ENCODE measurements around the gene POGLUT2.
A peak's percentile ranks its signal among the peaks of the same experiment; 100 is the strongest.

The POGLUT2 gene

DNA sequence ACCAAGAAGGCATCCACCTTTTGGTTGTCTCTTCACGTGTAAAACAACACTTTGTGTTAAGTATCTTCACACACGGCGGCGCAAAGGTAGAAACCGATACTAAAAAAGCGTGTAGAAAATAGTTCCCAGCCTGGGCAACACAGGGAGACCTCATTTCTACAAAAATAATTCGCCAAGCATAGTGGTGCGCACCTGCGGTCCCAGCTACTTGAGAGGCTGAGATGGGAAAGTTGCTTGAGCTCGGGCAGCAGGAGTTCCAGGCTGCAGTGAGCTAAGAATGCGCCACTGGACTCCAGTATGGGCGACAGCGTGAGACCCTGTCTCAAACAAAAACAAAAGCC is 46.5 kb upstream of the POGLUT2 start:
- H3K4me3 ChIP-seq (ENCODE audit: low read depth, low read length), result peak overlapping the region; percentile 92
- peak overlapping the region; percentile 82 for H3K4me2 ChIP-seq (ENCODE audit: low read length)
- no peaks in the 10 kb centered on the region for H3K9me3 ChIP-seq (ENCODE audit: control insufficient read depth, low read length)
- peak overlapping the region; percentile 79 for H2AFZ ChIP-seq
- no peaks in the 10 kb centered on the region for H3K27me3 ChIP-seq (ENCODE audit: control insufficient read depth, insufficient read depth, low read length)
- TF ChIP-seq, protein P1, sequence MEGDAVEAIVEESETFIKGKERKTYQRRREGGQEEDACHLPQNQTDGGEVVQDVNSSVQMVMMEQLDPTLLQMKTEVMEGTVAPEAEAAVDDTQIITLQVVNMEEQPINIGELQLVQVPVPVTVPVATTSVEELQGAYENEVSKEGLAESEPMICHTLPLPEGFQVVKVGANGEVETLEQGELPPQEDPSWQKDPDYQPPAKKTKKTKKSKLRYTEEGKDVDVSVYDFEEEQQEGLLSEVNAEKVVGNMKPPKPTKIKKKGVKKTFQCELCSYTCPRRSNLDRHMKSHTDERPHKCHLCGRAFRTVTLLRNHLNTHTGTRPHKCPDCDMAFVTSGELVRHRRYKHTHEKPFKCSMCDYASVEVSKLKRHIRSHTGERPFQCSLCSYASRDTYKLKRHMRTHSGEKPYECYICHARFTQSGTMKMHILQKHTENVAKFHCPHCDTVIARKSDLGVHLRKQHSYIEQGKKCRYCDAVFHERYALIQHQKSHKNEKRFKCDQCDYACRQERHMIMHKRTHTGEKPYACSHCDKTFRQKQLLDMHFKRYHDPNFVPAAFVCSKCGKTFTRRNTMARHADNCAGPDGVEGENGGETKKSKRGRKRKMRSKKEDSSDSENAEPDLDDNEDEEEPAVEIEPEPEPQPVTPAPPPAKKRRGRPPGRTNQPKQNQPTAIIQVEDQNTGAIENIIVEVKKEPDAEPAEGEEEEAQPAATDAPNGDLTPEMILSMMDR (IDR thresholded peaks at IDR 0.05), result no peak
- peak overlapping the region; percentile 94 for H3K27ac ChIP-seq
- peaks cover 11% of the 10 kb centered on the region for H3K79me2 ChIP-seq
- no peaks in the 10 kb centered on the region for H3K36me3 ChIP-seq (ENCODE audit: control insufficient read depth, insufficient read depth, low read length)
- H3K4me1 ChIP-seq, result no peaks in the 10 kb centered on the region
- H3K9ac ChIP-seq, result peak overlapping the region; percentile 77

- Histone ChIP-seq H3K79me2 (no peaks in the 10 kb centered on the region), H3K36me3 (ENCODE audit: control insufficient read depth, insufficient read depth, low read length) (no peaks in the 10 kb centered on the region), H3K4me1 (no peaks in the 10 kb centered on the region), H3K9me3 (ENCODE audit: control insufficient read depth, low read length) (no peaks in the 10 kb centered on the region), H3K27me3 (ENCODE audit: control insufficient read depth, insufficient read depth, low read length) (no peaks in the 10 kb centered on the region), H3K9ac (no peak overlapping the region), H2AFZ (no peak overlapping the region), H3K27ac (no peak overlapping the region), H3K4me2 (ENCODE audit: low read length) (no peak overlapping the region), H3K4me3 (ENCODE audit: low read depth, low read length) (no peak overlapping the region)
- TF ChIP-seq, protein P1 (IDR thresholded peaks at IDR 0.05), result no peak
Measured at GRCh38 chr13:102839462-102839861, 40.7 kb upstream of the POGLUT2 start.

DNA sequence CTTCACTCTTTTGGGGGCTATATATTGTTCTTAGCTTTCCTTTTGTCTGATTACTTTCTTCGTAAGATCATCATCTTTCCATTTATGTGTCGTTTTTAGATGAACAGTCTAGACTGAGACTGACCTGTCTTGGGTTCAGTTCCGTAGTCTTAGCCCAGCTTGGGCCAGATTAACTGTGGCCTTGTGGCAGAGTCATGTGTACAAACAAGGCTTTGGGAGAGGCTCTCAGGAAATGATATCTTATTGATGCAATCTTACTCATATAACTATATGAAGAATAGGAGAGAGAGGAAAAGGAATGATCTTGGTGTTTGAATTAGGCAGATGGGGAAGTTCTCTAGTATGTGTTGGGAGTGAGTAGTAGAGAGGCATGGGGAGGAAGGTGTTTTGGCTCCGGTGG is 40.2 kb upstream of the POGLUT2 start:
- Histone ChIP-seq H3K9ac (no peak overlapping the region), H3K4me3 (ENCODE audit: low read depth, low read length) (no peak overlapping the region), H3K79me2 (no peaks in the 10 kb centered on the region), H3K4me2 (ENCODE audit: low read length) (no peak overlapping the region), H3K36me3 (ENCODE audit: control insufficient read depth, insufficient read depth, low read length) (no peaks in the 10 kb centered on the region), H3K27ac (no peak overlapping the region), H3K27me3 (ENCODE audit: control insufficient read depth, insufficient read depth, low read length) (no peaks in the 10 kb centered on the region), H2AFZ (no peak overlapping the region), H3K9me3 (ENCODE audit: control insufficient read depth, low read length) (no peaks in the 10 kb centered on the region), H3K4me1 (no peaks in the 10 kb centered on the region)
- TF ChIP-seq, protein P1 (IDR thresholded peaks at IDR 0.05), result no peak

DNA sequence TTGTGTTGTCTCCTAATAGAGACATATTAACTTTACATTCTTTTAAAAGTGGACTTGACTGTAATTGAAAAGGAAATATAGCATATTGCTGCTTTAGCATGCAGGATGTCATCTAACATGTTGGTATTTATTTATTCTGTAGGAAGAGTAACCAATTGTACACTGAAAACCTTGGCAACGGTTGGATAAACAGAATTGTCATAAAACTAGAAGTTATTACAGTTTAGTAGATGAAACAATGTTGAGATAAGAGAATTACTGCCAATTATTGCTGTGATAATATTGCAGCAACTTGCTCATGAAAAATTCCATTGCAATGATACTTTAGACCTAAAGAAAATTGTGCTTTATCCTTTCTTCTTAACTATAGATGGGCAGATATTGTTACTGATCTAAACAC is 39.5 kb upstream of the POGLUT2 start:
- Histone ChIP-seq H3K9ac (no peak overlapping the region), H3K4me3 (ENCODE audit: low read depth, low read length) (no peak overlapping the region), H3K27me3 (ENCODE audit: control insufficient read depth, insufficient read depth, low read length) (no peaks in the 10 kb centered on the region), H3K36me3 (ENCODE audit: control insufficient read depth, insufficient read depth, low read length) (no peaks in the 10 kb centered on the region), H3K79me2 (no peaks in the 10 kb centered on the region), H3K9me3 (ENCODE audit: control insufficient read depth, low read length) (no peaks in the 10 kb centered on the region), H3K4me1 (no peaks in the 10 kb centered on the region), H3K27ac (no peak overlapping the region), H3K4me2 (ENCODE audit: low read length) (no peak overlapping the region), H2AFZ (no peak overlapping the region)
- TF ChIP-seq, protein P1 (IDR thresholded peaks at IDR 0.05), result no peak

- no peaks in the 10 kb centered on the region for H3K4me1 ChIP-seq
- no peak overlapping the region for H3K27ac ChIP-seq
- TF ChIP-seq, protein P1 (IDR thresholded peaks at IDR 0.05), result no peak
Measured at GRCh38 chr13:102836471-102836870, 37.7 kb upstream of the POGLUT2 start.

More at GRCh38 chr13:102836471-102836870, 37.7 kb upstream of the POGLUT2 start:
- no peaks in the 10 kb centered on the region for H3K27me3 ChIP-seq (ENCODE audit: control insufficient read depth, insufficient read depth, low read length)
- no peaks in the 10 kb centered on the region for H3K36me3 ChIP-seq (ENCODE audit: control insufficient read depth, insufficient read depth, low read length)
- no peak overlapping the region for H2AFZ ChIP-seq
- H3K79me2 ChIP-seq, result no peaks in the 10 kb centered on the region
- H3K4me2 ChIP-seq (ENCODE audit: low read length), result no peak overlapping the region
- H3K9ac ChIP-seq, result no peak overlapping the region
- no peak overlapping the region for H3K4me3 ChIP-seq (ENCODE audit: low read depth, low read length)
- no peaks in the 10 kb centered on the region for H3K9me3 ChIP-seq (ENCODE audit: control insufficient read depth, low read length)

All from parathyroid adenoma (tissue), 2 donors.